Thyroid gland (tissue), 4 donors: Measurements from ENCODE around the gene CDC123.

Experiments
- POLR2A ChIP-seq, 2 donors: fragments of 450-650 bp; IDR thresholded peaks; one replicate each; pipeline ENCODE4 v1.6.1; 2017; ENCODE audit warnings: antibody characterized with exemption in 2 of 2, mild to moderate bottlenecking in 2 of 2, moderate library complexity in 1 of 2
- TF ChIP-seq, protein P1 (sequence below), 6 experiments: fragments of 200-600 bp in 3 of 6; fragments of 450-650 bp in 3 of 6; sonication (generic) in 3 of 6; IDR thresholded peaks; one replicate each; pipeline ENCODE4 v1.5.1; 2016 to 2019; ENCODE audit warnings: antibody characterized with exemption in 6 of 6, mild to moderate bottlenecking in 2 of 6, inconsistent platforms in 1 of 6, moderate library complexity in 1 of 6

- TF ChIP-seq, protein P1, sequence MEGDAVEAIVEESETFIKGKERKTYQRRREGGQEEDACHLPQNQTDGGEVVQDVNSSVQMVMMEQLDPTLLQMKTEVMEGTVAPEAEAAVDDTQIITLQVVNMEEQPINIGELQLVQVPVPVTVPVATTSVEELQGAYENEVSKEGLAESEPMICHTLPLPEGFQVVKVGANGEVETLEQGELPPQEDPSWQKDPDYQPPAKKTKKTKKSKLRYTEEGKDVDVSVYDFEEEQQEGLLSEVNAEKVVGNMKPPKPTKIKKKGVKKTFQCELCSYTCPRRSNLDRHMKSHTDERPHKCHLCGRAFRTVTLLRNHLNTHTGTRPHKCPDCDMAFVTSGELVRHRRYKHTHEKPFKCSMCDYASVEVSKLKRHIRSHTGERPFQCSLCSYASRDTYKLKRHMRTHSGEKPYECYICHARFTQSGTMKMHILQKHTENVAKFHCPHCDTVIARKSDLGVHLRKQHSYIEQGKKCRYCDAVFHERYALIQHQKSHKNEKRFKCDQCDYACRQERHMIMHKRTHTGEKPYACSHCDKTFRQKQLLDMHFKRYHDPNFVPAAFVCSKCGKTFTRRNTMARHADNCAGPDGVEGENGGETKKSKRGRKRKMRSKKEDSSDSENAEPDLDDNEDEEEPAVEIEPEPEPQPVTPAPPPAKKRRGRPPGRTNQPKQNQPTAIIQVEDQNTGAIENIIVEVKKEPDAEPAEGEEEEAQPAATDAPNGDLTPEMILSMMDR (IDR thresholded peaks at IDR 0.05): no peak
- TF ChIP-seq POLR2A (IDR thresholded peaks at IDR 0.05): no peak
Observed at GRCh38 chr10:12279281-12279680, 83.3 kb downstream of the CDC123 start.
